ENCODE measurements around the gene HIGD1A. TPM values are rescaled to one million over a fixed set of nuclear protein-coding genes. Genes with fewer than 3 reads are reported as not detected.
A peak's percentile ranks its signal among the peaks of the same experiment; 100 is the strongest.

HIGD1A gene
- polyA plus RNA-seq, 1 donor (not counting 4 experiments of a cell fraction or from before 2014, with no cell fraction given): 443 TPM

GRCh38 chr3:42829628-42830436, 25.5 kb upstream of the HIGD1A start:
- DNase-seq (ENCODE audit: low read depth, low spot score) (no peak), FAIRE-seq (no peak)
- no peak for TF ChIP-seq CTCF (optimal IDR thresholded peaks at IDR 0.05 in 1 of 3, IDR thresholded peaks at IDR 0.05 in 1 of 3, conservative IDR thresholded peaks at IDR 0.05 in 1 of 3; ENCODE audit: extremely low read depth in 1 of 3, insufficient read depth in 2 of 3, low read length in 3 of 3)
- TF ChIP-seq EZH2 (IDR thresholded peaks at IDR 0.05; ENCODE audit: low read length): no peak
- Histone ChIP-seq H3K4me2 (ENCODE audit: control insufficient read depth, extremely low read depth, insufficient read depth, low read depth, low read length) (peak overlapping the region; percentile 20), H4K20me1 (ENCODE audit: control insufficient read depth, extremely low read depth, insufficient read depth, low read length) (no peaks in the 10 kb centered on the region), H3K4me1 (ENCODE audit: control insufficient read depth, extremely low read depth, insufficient read depth, low read length) (peaks cover 12% of the 10 kb centered on the region), H3K36me3 (ENCODE audit: control insufficient read depth in 2 of 2, extremely low read depth in 1 of 2, insufficient read depth in 2 of 2, low read length in 2 of 2) (no peaks in the 10 kb centered on the region), H3K9ac (ENCODE audit: control insufficient read depth, extremely low read depth, insufficient read depth, low read length) (no peak overlapping the region), H3K27me3 (ENCODE audit: control insufficient read depth, extremely low read depth, insufficient read depth, low read length) (no peaks in the 10 kb centered on the region), H3K4me3 (ENCODE audit: control insufficient read depth in 2 of 3, extremely low read depth in 1 of 3, insufficient read depth in 2 of 3, low read depth in 1 of 3, low read length in 3 of 3) (no peak overlapping the region), H3K9me1 (ENCODE audit: control insufficient read depth, extremely low read depth, insufficient read depth, low read length) (no peaks in the 10 kb centered on the region), H3K79me2 (ENCODE audit: control insufficient read depth, insufficient read depth, low read length) (no peaks in the 10 kb centered on the region), H3K27ac (ENCODE audit: control insufficient read depth, insufficient read depth, low read length) (no peak overlapping the region), H2AFZ (ENCODE audit: control insufficient read depth, low read length) (no peak overlapping the region), H3K9me3 (ENCODE audit: control insufficient read depth, low read depth, low read length) (no peaks in the 10 kb centered on the region)
- dilution Hi-C loops (cut with MboI; ENCODE audit: extremely low pct_ligation_motif_present, low sequenced_read_pairs): no loop called here

GRCh38 chr3:42829083-42829627, 24.9 kb upstream of the HIGD1A start:
- Histone ChIP-seq H3K79me2 (ENCODE audit: control insufficient read depth, insufficient read depth, low read length) (no peaks in the 10 kb centered on the region), H3K27ac (ENCODE audit: control insufficient read depth, insufficient read depth, low read length) (no peak overlapping the region), H3K36me3 (ENCODE audit: control insufficient read depth in 2 of 2, extremely low read depth in 1 of 2, insufficient read depth in 2 of 2, low read length in 2 of 2) (no peaks in the 10 kb centered on the region), H3K4me2 (ENCODE audit: control insufficient read depth, extremely low read depth, insufficient read depth, low read depth, low read length) (peak overlapping the region; percentile 20), H3K9me3 (ENCODE audit: control insufficient read depth, low read depth, low read length) (no peaks in the 10 kb centered on the region), H2AFZ (ENCODE audit: control insufficient read depth, low read length) (no peak overlapping the region), H3K4me3 (ENCODE audit: control insufficient read depth in 2 of 3, extremely low read depth in 1 of 3, insufficient read depth in 2 of 3, low read depth in 1 of 3, low read length in 3 of 3) (no peak overlapping the region), H4K20me1 (ENCODE audit: control insufficient read depth, extremely low read depth, insufficient read depth, low read length) (no peaks in the 10 kb centered on the region), H3K4me1 (ENCODE audit: control insufficient read depth, extremely low read depth, insufficient read depth, low read length) (peaks cover 12% of the 10 kb centered on the region), H3K9me1 (ENCODE audit: control insufficient read depth, extremely low read depth, insufficient read depth, low read length) (no peaks in the 10 kb centered on the region), H3K27me3 (ENCODE audit: control insufficient read depth, extremely low read depth, insufficient read depth, low read length) (no peaks in the 10 kb centered on the region), H3K9ac (ENCODE audit: control insufficient read depth, extremely low read depth, insufficient read depth, low read length) (no peak overlapping the region)
- TF ChIP-seq EZH2 (IDR thresholded peaks at IDR 0.05; ENCODE audit: low read length) (no peak), CTCF (optimal IDR thresholded peaks at IDR 0.05 in 1 of 3, IDR thresholded peaks at IDR 0.05 in 1 of 3, conservative IDR thresholded peaks at IDR 0.05 in 1 of 3; ENCODE audit: extremely low read depth in 1 of 3, insufficient read depth in 2 of 3, low read length in 3 of 3) (no peak)
- dilution Hi-C loops (cut with MboI; ENCODE audit: extremely low pct_ligation_motif_present, low sequenced_read_pairs): no loop called here
- FAIRE-seq: peak; percentile 81
- DNase-seq (ENCODE audit: low read depth, low spot score): no peak
